HG02798 (cell line): ENCODE results near the gene MAGEA4.
"Not testable (repeated sequence)": the region's sequence is repeated elsewhere in the genome, so short reads cannot be mapped to it uniquely, and the experiment has no call there.

ENCODE experiments used
- ATAC-seq: cut with Tn5 transposase; IDR thresholded peaks from one replicate; pipeline ENCODE4 v1.9.1; 2021; ENCODE audit warnings: mild to moderate bottlenecking; ENCODE audit not compliant: unreplicated experiment, poor library complexity

Gene MAGEA4

GRCh38 chrX:151912780-151913179 lies at the start of gene MAGEA4:
Gene MAGEA4, plus strand, starts transcription at chrX:151912889. Its CDS starts 10,776 bp downstream, at chrX:151923665.
- no peak for ATAC-seq

GRCh38 chrX:151870602-151871001 lies 42.1 kb upstream of the MAGEA4 start:
- no peak for ATAC-seq

GRCh38 chrX:151871244-151871643 lies 41.4 kb upstream of the MAGEA4 start:
- no peak for ATAC-seq

GRCh38 chrX:151873096-151873495 lies 39.6 kb upstream of the MAGEA4 start:
- no peak for ATAC-seq

- no peak for ATAC-seq
Measured at GRCh38 chrX:151875270-151876026, 37.2 kb upstream of the MAGEA4 start.

GRCh38 chrX:151878574-151878973 lies 34.1 kb upstream of the MAGEA4 start:
- ATAC-seq, result no peak

- ATAC-seq, result no peak
Measured at GRCh38 chrX:151879856-151880255, 32.8 kb upstream of the MAGEA4 start.

GRCh38 chrX:151880895-151881294 lies 31.8 kb upstream of the MAGEA4 start:
- ATAC-seq, result no peak

- ATAC-seq, result no peak
Measured at GRCh38 chrX:151889421-151889820, 23.3 kb upstream of the MAGEA4 start.

- ATAC-seq, result no peak
Measured at GRCh38 chrX:151896734-151897474, 15.8 kb upstream of the MAGEA4 start.

- no peak for ATAC-seq
Measured at GRCh38 chrX:151899622-151900021, 13.1 kb upstream of the MAGEA4 start.

- no peak for ATAC-seq
Measured at GRCh38 chrX:151901826-151902225, 10.9 kb upstream of the MAGEA4 start.

- no peak for ATAC-seq
Measured at GRCh38 chrX:151902813-151903591, 9.7 kb upstream of the MAGEA4 start.

- no peak for ATAC-seq
Measured at GRCh38 chrX:151904989-151905388, 7.7 kb upstream of the MAGEA4 start.

GRCh38 chrX:151912221-151912620 lies 468 bp upstream of the MAGEA4 start:
- ATAC-seq, result no peak

GRCh38 chrX:151918736-151919135 lies 6.0 kb downstream of the MAGEA4 start:
- not testable (repeated sequence) for ATAC-seq

- ATAC-seq, result no peak
Measured at GRCh38 chrX:151919610-151920009, 6.9 kb downstream of the MAGEA4 start.

- no peak for ATAC-seq
Measured at GRCh38 chrX:151920101-151920500, 7.4 kb downstream of the MAGEA4 start.

- ATAC-seq, result no peak
Measured at GRCh38 chrX:151920530-151920929, 7.8 kb downstream of the MAGEA4 start.

- ATAC-seq, result no peak
Measured at GRCh38 chrX:151921292-151921691, 8.6 kb downstream of the MAGEA4 start.

- ATAC-seq, result no peak
Measured at GRCh38 chrX:151921866-151922265, 9.2 kb downstream of the MAGEA4 start.
